Stimulated activated CD8-positive, alpha-beta memory T cell treated with anti-CD3 and anti-CD28 coated beads, Interleukin-4, amount 100 ng/mL, for 1 hour (primary cell): Measurements from ENCODE around the gene SEPTIN10.
A peak's percentile ranks its signal among the peaks of the same experiment; 100 is the strongest.
"Not testable (repeated sequence)": the region's sequence is repeated elsewhere in the genome, so short reads cannot be mapped to it uniquely, and the experiment has no call there.

Source experiments
- DNase-seq, 2 donors: peaks; one replicate each; pipeline ENCODE4 v3.0.0-alpha.2; 2020; ENCODE audit warnings: low read depth in 2 of 2, low spot score in 1 of 2

The SEPTIN10 gene

DNA sequence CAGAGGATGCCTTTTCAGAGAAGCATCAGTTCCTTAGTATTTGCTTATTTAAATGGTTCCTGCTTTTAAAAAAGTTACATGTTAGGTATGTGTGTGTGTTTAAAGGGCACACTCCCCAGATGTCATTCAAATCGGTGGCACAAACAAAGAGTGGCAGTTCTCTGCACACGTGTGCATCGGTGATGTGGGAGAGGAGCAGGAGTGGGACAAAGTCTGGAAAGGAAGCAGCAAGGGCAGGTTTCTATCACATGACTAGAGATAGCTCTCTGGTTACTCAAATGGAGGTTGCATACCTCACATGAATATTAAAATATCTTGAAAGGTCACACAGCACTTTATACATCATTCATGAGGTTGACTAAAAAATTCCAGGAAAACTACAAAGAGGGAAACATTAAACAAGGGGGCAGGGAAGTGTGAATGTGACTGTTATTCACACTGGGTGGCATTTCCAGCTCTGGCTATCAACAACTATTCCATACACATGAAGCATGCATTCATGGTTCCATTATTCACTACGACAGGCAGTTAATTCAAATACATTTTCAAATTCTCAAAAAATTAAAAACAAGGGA lies 64.7 kb downstream of the SEPTIN10 start:
- no peak for DNase-seq

- no peak for DNase-seq
These were observed 66.5 kb downstream of the SEPTIN10 start for GRCh38 chr2:109547280-109547679.

DNA sequence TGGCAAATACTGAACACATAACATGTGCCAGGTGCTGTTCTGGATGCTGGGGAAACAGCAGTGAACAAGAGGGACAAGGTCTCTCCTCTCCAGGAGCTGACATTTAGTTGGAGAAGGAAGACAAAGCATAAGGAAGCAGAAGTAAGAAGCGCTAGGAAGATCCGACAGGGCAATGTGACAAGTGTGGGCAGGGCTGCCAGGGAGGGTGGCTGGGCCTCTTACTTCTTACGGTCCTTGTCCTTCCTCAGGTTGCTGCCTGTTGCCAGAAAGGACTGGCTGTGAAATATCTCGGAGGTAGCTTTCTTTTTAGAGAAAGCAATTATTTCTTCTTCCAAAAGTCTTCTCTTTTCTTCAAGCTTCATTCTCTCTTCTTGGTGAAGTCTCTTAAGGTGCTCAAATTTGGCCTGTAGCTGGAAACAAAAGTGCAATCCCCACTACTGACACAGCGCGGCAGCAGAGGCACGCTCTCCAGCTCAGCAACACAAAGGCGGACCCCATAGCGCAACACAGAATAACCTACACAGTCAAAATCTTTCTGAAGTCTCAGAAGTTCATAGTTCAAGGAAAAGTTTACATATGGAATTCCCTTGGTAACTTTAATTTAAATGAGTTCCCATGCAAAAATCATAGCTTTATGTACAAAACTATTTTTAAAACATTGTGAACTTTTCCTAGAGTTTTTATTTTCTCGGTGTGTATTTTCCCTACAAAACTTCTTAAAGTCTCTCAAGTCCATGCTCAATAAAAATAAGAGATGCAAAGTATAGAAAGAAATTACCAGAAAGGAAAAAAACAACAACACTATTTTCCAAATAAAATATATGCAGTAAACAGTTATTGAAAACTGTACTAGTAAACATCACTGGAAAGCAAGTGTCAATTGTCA lies 67.7 kb downstream of the SEPTIN10 start:
- DNase-seq: peak in 1 of 2 donors; percentile 24

DNA sequence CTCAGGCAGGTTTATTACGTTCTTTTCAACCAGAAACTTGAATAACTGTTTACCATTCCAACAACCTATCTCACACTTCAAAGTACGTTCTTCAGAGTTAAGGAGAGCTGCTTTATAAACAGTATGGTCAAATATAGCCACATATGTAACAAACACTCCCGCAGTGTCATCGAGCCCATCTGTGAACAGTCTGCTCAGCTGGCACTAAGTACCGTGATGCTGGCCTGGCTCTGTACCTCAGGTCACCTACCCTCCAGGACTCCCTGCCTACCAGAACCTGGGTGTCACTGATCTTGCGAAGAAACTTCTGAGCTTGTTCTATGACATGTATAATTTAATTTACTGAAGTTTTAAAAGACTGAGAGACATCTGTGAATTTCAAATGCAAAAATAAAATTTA lies 71.4 kb downstream of the SEPTIN10 start:
- no peak for DNase-seq

DNA sequence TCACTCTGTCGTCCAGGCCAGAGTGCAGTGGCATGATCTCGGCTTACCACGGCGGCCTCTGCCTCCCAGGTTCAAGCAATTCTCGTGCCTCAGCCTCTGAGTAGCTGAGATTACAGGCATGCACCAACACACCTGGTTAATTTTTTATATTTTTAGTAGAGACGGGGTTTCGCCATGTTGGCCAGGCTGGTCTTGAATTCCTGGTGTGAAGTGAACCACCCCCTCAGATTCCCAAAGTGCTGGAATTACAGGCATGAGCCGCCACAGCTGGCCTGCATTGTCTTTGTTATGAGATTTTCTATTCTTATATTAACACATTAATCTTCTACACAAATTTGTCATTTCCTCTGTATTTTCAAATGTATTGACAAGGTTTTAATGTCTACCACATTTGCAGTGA lies 75.2 kb downstream of the SEPTIN10 start:
- DNase-seq: no peak

DNA sequence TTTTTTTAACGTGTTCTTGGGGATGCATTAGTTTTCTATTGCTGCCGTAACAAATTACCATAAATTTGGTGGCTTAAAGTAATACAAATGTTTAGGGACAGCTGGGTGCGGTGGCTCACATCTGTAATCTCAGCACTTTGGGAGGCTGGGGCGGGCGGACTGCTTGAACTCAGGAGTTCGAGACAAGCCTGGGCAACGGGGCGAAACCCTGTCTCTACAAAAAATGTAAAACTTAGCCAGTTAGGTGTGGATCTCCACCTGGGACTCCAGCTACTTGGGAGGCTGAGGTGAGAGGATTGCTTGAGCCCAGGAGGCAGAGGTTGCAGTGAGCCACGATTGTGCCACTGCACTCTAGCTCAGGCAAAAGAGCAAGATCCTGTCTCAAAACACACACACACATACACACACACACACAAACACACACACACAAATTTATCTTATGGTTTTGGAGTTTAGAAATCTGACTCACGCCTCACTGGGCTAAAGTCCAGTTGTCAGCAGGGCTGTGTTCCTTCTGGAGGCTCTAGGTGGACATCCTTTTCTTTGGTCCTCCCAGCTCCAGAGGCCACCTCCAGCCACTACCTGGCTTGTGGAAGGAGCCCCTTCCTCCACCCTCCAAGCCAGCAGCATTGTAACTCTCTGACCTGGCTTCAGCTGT lies 76.1 kb downstream of the SEPTIN10 start:
- DNase-seq: no peak

- not testable (repeated sequence) for DNase-seq
These were observed 77.2 kb downstream of the SEPTIN10 start for GRCh38 chr2:109536556-109536955.

GRCh38 chr2:109535217-109535946 lies 78.4 kb downstream of the SEPTIN10 start:
- DNase-seq: no peak

GRCh38 chr2:109533823-109534222 lies 79.9 kb downstream of the SEPTIN10 start:
- no peak for DNase-seq

DNA sequence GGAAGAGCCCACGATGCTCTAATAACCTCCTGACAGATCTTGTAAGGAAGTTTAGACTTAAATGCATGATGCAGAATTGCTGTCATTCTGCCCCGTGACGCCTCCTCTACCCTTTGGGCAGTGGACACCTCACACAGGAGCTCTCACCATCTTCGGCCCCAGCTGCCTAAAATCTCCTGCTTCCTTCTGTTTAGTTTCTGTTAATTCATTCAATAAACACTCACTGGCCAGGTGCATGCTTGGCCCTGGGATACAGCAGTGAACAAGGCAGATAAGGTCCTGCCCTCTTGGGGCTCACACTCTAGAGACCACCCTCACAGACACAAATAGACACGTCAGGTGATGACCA lies 81.1 kb downstream of the SEPTIN10 start:
- no peak for DNase-seq

DNA sequence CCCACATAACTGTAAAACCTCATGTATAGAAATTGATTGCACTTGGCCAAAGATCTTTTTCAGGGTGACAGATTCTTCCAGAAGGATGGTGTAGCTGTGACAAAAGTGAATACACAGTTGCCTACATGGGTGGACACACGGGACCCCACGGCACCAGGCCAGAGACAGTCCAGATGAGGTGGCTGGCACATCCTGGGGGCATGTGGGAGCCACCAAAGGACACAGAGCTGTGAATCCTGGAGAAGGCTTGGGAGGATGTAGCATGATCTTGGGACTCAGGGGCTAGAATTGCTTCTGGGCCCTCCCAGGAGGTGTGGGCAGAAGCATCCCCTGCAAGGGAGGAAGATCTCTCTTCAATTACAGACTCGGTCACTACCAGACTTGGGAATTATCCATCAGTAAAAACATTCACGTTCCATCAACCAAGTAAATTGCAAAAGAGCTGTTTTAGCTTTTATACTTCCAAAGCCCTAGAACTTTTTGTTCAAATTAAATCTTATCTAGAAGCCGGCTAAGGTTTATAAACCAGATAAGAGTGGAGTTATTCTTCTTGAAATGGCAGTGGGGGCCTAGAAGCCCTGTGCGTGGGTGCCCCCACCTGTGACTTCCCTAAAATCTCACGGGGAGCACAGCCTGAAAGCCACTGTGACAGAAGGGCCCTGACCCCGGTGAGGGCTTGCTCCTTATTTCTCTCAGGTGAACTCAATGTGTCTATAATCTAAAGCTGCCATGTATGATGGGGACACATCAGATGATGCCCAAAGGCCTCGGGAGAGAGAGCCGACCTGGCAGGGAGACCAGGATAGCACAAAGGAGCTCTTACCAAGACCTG lies 81.7 kb downstream of the SEPTIN10 start:
- no peak for DNase-seq

GRCh38 chr2:109531221-109531620 lies 82.5 kb downstream of the SEPTIN10 start:
- DNase-seq: no peak

DNA sequence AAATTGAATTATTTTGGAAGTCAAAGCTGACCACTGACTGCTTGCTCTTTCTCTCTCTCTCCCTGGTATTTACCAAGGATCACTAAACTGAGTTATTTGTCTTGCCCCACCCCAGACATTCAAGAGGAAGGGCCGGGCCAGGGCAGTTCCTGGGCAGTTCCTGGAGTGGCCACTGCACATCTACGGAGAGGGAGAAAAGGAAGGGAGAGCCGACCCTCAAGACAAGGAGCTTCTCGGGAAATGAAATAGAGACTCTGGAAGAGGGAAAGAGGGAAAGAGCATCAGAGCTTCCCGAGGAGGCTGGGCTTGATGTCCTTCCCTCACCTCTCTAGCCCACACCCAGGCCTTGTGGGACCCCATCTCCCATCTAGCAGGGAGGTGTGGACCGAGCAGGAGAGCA lies 83.1 kb downstream of the SEPTIN10 start:
- no peak for DNase-seq

GRCh38 chr2:109529532-109530449 lies 84.0 kb downstream of the SEPTIN10 start:
- DNase-seq: no peak

GRCh38 chr2:109528811-109529501 lies 84.8 kb downstream of the SEPTIN10 start:
- DNase-seq: no peak

DNA sequence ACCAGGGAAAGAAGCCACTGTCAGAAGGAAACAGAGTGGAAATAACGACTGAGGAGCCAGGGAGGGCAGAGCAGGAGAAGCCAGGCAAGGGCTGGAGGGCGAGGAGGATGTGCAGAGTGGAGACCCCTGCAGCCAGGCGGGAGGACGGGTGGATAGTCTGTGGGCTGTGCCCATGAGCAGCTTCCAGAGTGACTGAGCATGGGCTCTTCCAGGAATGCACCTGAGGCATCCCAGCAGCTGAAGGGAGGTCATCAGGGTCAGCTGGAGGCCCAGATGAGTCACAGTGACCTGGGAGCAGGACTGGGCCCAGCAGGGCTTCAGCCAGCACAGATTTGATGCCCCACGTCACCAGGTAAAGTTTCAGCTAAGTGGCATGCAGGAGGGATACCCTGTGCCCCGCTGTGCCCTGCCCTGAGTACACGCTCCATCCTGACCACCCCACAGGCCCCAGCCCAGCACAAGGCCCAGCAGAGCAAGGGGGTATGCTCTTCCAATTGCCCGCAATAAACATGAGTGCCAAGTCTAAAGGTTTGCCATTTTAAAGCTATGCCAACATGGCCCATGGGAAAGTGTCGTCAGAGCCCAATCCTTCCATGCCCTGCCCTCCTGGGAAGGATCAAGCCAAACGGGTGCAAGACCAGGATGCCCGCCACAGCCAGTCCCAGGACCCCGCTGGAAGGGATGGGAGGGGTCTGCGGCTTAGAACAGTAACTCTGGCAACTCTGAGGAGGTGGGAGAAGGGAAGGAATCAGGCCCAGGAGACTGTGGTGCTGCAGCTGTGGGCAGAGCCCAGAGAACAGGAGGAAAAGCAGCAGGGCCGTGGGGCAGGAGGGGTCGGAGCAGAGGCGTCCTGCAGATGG lies 85.7 kb downstream of the SEPTIN10 start:
- no peak for DNase-seq

DNA sequence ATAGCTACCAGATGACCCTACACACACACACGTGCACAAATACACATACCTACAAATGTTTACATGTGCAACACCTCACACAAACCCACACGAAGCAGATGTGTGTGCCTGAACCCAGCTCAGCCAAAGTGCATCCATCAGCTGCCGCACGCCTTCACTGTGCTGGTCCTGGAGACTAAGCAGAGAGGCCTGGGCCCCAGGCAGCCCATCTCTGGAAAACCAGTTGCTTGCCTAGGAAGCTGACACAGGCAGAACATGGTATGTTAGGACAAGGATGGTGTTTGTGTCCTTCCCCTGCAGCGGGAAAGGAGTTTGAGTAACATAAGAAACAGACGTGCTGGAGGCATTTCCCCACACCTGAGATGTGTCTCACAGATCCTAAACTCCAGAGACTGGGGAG lies 86.7 kb downstream of the SEPTIN10 start:
- no peak for DNase-seq

DNA sequence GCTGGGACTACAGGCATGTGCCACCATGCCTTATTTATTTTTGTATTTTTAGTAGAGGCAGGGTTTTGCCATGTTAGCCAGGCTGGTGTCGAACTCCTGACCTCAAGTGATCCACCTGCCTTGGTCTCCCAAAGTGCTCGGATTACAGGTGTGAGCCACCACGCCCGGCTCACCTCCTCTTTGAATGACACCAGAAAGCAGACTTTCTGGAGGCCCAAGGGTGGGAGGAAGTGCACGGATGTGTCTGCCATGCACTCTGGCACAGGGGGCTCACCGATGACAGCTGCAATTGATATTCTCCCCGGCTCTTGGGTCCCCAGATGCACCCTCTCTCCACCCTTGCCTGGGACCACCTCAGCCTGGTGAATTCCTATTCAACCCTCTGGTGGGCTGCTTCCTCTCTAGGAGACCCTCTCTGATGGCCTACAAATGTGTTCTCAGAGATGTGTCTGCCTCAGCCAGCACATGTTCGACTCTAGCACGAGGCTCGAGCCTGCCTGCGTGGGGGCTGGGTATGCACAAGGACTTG lies 87.3 kb downstream of the SEPTIN10 start:
- DNase-seq: no peak
